Mammary epithelial cell (primary cell): ENCODE results near the gene SCAANT1.

Experiments used
- CTCF ChIP-seq, 2 donors: IDR thresholded peaks in 1 of 2; conservative IDR thresholded peaks in 1 of 2; 2 replicates each; pipeline ENCODE4 v1.5.1; 2011 to 2012; ENCODE audit warnings: inconsistent platforms in 2 of 2, low read length in 2 of 2, mild to moderate bottlenecking in 2 of 2, control low read depth in 1 of 2, low read depth in 1 of 2; ENCODE audit not compliant: insufficient read depth in 1 of 2; ENCODE audit errors: extremely low read depth in 1 of 2
- EZH2 ChIP-seq: IDR thresholded peaks from 2 replicates; pipeline ENCODE4 v1.6.1; 2012; ENCODE audit warnings: low read length, inconsistent platforms, borderline replicate concordance

GRCh38 chr3:63896332-63897030 is 15.7 kb downstream of the SCAANT1 start:
- TF ChIP-seq CTCF (conservative IDR thresholded peaks at IDR 0.05 in 1 of 2, IDR thresholded peaks at IDR 0.05 in 1 of 2; ENCODE audit: extremely low read depth in 1 of 2, insufficient read depth in 1 of 2, low read depth in 1 of 2, low read length in 2 of 2) (no peak), EZH2 (no peak)
